ENCODE measurements around the gene ARL15.

- TF ChIP-seq POLR2A (IDR thresholded peaks at IDR 0.05) (no peak), CTCF (IDR thresholded peaks at IDR 0.05) (no peak)
These were observed 216.5 kb downstream of the ARL15 start for GRCh38 chr5:54093861-54094260.
